Dermis lymphatic vessel endothelial cell (primary cell): ENCODE measurements around the gene NDUFA13. TPM values are rescaled to one million over a fixed set of nuclear protein-coding genes. Genes with fewer than 3 reads are reported as not detected.

Source experiments
- total RNA-seq: library from RNA; depleted of rRNA; stranded (reverse); fragments of >200 nt; gene quantifications from 2 replicates; pipeline ENCODE4 v1.2.1, GENCODE V29; 2014

NDUFA13 gene
- 235 and 256 TPM in 2 replicates for total RNA-seq

DNA sequence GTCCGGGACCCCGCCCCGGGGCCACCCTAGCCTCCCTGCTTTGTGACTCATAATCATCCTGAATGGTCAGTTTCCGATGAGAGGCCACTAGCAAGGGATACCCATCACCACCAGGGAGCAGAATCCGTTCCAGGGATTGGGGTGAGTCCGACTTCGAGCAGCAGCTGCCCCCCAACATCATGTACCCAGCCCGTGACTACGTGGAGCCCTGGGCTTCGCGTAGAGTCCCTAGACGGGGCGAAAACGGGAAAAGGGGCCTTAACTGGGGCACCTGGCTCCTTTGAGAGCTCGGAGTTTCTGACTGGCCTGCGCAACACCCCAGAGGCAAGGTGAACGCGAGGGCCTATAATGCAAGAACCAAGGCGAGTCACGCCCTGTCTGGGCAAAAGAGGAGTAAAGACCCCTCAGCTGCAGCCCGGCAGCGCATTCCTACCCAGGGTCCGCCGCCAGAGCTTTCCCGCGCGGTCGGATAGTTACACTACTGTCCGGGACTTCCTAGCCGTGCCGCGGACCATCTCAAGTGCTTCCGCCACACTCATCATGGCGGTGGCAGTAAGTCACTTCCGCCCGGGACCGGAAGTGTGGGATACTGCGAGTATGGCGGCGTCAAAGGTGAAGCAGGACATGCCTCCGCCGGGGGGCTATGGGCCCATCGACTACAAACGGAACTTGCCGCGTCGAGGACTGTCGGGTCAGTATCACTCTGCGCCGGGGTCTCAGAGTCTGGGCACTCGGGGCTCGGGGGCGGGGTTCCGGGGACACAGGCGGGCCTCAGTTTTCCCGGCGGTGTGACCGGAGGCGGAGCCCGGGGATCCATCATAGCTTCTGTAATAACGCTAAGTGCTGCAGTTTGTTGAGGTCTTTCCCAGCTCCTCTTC, at the start of gene NDUFA13:
Gene NDUFA13, plus strand, starts transcription at position 584 of the 878 bp plus-strand sequence. Its CDS starts 14 bp downstream, at position 598.

DNA sequence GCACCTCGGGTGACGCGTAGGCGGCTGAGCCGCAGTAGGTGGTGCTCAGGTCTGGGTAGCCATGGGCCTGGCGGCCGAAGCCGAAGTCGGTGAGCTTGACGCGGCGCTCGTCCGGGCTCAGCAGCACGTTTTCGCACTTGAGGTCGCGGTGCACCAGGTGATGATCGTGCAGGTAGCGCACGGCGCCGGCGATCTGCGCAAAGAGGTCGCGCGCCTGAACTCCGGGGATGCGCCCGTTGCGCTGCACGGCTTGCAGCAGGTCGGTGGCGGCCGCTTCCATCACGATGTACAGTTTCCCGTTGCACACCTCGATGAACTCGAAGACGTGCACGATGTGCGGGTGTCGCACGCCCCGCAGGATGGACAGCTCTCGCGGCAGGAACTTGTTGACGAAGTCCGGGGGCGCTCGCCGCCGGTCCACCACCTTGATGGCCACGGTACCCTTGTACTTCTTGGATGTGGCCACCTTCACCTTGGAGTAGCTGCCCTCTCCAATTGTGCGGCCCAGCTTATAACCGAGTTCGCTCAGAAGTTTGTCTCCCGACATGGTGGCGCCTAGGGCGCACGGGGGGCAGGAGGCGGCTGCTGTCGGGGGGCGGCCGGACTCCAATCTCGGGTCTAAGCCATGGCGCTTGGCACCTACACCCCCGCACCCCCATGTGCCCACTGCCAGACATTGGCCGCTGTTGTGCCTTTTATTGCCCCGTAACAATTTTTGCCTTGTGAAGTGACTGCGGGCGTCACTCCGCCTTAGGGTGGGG, 964 bp upstream of the NDUFA13 start, which contains the start of gene TSSK6:
Gene TSSK6, minus strand, starts transcription at position 668 of the 761 bp plus-strand sequence. Its CDS starts 121 bp downstream, at position 547.

DNA sequence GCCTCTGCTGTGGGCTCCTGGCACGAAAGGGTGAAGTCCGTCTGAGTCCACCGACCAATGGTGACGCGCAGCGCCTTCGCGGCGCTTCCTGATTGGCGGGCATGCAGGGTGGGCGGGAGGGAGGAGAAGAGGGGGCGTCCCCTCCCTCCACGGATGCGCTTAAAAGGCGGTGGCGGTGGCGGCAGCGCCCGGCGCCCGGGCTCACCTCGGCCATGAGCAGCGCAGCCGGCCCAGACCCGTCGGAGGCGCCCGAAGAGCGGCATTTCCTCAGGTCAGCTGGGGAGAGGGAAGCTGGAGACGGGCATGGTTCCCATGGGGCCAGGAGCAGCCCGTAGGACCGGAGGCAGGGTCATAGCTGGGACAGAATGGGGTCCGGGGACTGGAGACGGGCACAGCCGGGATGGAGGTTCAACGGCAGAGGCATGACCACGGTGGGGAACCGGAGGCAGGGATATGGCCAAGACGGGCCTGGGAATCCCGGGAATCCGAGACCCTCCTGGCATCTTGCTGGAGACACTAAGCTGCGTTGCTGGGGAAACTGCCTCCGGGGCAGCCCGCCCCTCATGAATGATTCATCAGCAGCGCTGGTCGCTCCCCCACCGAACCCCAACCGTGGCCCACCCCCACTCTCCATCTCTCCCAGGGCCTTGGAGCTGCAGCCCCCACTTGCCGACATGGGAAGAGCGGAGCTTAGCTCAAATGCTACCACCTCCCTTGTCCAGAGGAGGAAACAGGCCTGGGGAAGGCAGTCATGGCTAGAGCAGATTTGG, 12.9 kb downstream of the NDUFA13 start, which contains the start of gene YJEFN3:
Gene YJEFN3, plus strand, starts transcription at position 191 of the 770 bp plus-strand sequence. Its CDS starts 22 bp downstream, at position 213.

DNA sequence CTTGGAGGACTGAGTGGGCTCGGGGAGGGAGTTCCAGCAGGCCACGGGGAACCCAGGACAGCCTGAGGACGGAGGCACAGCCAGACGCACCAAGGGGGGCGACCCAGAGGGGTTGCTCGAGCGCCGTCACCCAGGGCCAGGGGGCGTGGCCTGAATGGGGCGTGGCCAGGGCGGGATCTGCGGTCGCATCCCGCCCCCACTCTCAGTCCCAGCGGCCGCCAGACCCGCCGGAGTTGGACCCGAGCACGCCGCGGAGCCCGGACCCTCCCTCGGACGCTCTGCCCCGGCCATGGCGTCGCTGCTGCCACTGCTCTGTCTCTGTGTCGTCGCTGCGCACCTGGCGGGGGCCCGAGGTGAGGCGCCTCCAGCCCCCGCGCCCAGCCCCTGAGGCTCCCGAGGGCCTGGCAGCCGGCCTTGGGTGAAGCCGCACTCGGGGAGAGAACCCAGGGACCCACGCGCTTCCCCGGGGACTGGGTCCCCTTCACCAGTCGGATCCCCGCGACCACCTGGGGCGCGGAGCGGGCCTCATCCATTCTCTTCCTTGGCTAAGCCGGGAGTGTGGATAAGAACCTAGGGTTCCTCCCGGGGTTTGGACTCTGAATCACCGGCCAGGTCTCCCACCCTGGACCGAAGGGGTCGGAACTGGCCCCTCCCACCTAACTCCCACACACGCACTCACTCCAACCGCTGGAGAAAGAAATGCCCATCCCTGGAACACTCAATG, 22.2 kb downstream of the NDUFA13 start, which contains the start of gene CILP2:
Gene CILP2, plus strand, starts transcription at position 205 of the 724 bp plus-strand sequence. Its CDS starts 85 bp downstream, at position 290.

Other genes starting within 250 kb of the NDUFA13 start
- not detected in 2 replicates for gene TM6SF2, start 242.9 kb upstream of the NDUFA13 start, total RNA-seq
- 21.3 and 23.0 TPM in 2 replicates for gene SUGP1, start 195.7 kb upstream of the NDUFA13 start, total RNA-seq
- 25.2 and 26.7 TPM in 2 replicates for gene MAU2, start 195.4 kb upstream of the NDUFA13 start, total RNA-seq
- gene GATAD2A, start 110.5 kb upstream of the NDUFA13 start, total RNA-seq: 34.0 and 40.5 TPM in 2 replicates
- gene TSSK6, start 677 bp upstream of the NDUFA13 start, total RNA-seq: 0.60 and 0.87 TPM in 2 replicates
- 0.09 and 0.11 TPM in 2 replicates for gene YJEFN3, start 12.7 kb downstream of the NDUFA13 start, total RNA-seq
- gene CILP2, start 22.0 kb downstream of the NDUFA13 start, total RNA-seq: not detected in 2 replicates
- gene PBX4, start 102.5 kb downstream of the NDUFA13 start, total RNA-seq: not detected in 2 replicates
- 0.52 and 0.54 TPM in 2 replicates for gene LPAR2, start 112.0 kb downstream of the NDUFA13 start, total RNA-seq
- gene GMIP, start 127.4 kb downstream of the NDUFA13 start, total RNA-seq: 4.6 and 4.7 TPM in 2 replicates
- gene ATP13A1, start 147.5 kb downstream of the NDUFA13 start, total RNA-seq: 14.0 and 20.7 TPM in 2 replicates
- 10.3 and 15.1 TPM in 2 replicates for gene ZNF101, start 152.6 kb downstream of the NDUFA13 start, total RNA-seq
- gene ZNF14, start 216.9 kb downstream of the NDUFA13 start, total RNA-seq: 4.3 and 6.0 TPM in 2 replicates